ENCODE measurements around the gene FGD6. TPM values are rescaled to one million over a fixed set of nuclear protein-coding genes. Genes with fewer than 3 reads are reported as not detected.
"Not testable (repeated sequence)": the region's sequence is repeated elsewhere in the genome, so short reads cannot be mapped to it uniquely, and the experiment has no call there.

FGD6 gene
- total RNA-seq, 3 donors from 2014 or later, result 5.6 to 28.0 (median 13.1) TPM

DNA sequence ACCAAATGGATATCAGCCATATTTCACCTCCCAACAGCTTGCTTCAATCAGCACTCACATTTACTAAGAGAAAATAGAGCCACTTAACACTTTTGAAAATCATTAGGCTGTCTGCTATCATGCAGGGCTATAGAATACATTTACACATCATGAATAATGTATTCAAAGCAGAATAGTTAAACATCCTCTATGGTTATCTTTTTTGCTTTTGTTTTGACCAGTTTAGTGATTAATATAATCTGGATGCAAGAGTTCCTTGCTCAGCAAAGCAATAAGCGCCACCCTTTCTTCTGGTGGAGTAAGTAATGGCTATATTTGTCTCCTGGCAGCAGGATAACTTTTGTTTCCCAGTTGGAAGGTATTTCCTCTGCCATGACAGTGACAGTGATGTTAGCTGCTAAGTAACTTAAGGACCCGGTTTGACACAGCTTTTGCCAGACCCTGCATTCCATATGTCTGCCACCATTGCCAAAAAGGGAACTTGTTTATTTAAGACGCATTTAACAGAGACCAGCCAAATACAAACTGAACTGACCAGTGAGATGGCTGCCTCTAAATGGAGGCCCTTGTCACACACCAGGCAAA is 73.6 kb downstream of the FGD6 start:
- Histone ChIP-seq H3K4me1 (peaks cover 0 to 11% of the 10 kb centered on the region in 2 donors), H3K27ac (peak overlapping the region; percentile 9 to 44), H3K9me3 (no peaks in the 10 kb centered on the region), H3K4me3 (no peak overlapping the region), H3K36me3 (no peaks in the 10 kb centered on the region), H3K27me3 (no peaks in the 10 kb centered on the region)
- no peak for DNase-seq (ENCODE audit: low spot score in 2 of 2)
- TF ChIP-seq, protein P1, sequence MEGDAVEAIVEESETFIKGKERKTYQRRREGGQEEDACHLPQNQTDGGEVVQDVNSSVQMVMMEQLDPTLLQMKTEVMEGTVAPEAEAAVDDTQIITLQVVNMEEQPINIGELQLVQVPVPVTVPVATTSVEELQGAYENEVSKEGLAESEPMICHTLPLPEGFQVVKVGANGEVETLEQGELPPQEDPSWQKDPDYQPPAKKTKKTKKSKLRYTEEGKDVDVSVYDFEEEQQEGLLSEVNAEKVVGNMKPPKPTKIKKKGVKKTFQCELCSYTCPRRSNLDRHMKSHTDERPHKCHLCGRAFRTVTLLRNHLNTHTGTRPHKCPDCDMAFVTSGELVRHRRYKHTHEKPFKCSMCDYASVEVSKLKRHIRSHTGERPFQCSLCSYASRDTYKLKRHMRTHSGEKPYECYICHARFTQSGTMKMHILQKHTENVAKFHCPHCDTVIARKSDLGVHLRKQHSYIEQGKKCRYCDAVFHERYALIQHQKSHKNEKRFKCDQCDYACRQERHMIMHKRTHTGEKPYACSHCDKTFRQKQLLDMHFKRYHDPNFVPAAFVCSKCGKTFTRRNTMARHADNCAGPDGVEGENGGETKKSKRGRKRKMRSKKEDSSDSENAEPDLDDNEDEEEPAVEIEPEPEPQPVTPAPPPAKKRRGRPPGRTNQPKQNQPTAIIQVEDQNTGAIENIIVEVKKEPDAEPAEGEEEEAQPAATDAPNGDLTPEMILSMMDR (IDR thresholded peaks at IDR 0.05), result no peak
- TF ChIP-seq POLR2A (IDR thresholded peaks at IDR 0.05) (no peak), POLR2AphosphoS5 (IDR thresholded peaks at IDR 0.05) (no peak)
- intact Hi-C loops (cut with DNase I; ENCODE audit: low total_unique reads), result no loop called here

DNA sequence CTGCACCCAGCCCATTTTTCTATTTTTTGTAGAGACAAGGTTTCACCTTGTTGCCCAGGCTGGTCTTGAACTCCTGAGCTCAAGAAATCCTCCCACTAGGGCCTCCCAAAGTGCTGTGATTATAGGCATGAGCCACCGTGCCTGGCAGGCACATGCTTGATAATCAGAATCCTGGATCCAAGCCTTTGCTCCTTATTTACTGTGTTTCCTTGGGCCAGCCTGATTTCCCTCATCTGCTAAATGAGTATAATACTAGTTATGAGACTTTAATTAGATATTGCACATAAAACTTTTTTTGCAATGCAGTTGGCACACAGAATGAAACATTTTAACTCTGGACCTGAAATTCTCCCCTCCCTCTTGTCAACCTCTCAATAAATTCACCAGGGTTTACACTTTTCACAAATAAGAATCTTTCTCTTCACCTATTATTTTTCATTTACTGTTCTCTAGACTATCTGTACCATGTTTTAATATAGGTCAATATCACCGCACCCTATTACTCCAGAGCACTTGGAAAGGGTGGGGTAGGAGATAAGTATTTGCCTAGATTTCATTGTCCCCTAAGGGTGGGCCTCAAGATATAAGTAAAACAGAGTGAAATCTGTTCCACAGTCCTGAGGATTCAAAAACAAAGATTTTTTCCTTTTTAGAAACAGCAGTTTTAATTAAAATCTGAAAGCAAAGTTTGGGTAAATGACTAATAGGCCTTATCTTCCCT is 74.7 kb downstream of the FGD6 start:
- Histone ChIP-seq H3K4me3 (no peak overlapping the region), H3K27me3 (no peaks in the 10 kb centered on the region), H3K4me1 (peaks cover 0 to 11% of the 10 kb centered on the region in 2 donors), H3K9me3 (no peaks in the 10 kb centered on the region), H3K27ac (no peak overlapping the region), H3K36me3 (no peaks in the 10 kb centered on the region)
- intact Hi-C loops (cut with DNase I; ENCODE audit: low total_unique reads), result no loop called here
- no peak for DNase-seq (ENCODE audit: low spot score in 2 of 2)
- TF ChIP-seq POLR2A (IDR thresholded peaks at IDR 0.05) (no peak), POLR2AphosphoS5 (IDR thresholded peaks at IDR 0.05) (no peak)
- TF ChIP-seq, protein P1 (IDR thresholded peaks at IDR 0.05), result no peak

DNA sequence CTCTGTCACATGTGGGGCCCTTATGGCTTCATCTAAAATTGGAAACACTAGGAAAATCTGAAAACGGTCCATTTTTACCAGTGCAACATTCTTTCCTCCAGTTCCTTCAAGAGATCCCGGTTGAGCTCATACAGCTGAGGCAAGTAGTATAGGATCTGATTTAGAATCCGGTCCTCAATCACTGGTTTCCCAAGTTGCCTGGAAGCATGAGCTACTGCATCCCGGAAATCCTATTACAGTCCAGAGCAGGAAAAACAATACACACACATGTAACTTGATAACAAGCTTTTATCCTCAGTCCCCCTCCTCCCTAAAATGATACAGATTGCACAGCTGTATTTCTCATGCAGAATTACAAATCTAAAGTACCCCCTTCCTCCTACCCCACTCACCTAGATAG is 76.0 kb downstream of the FGD6 start:
- H3K4me3 ChIP-seq, result no peak overlapping the region
- H3K4me1 ChIP-seq, result peaks cover 0 to 4% of the 10 kb centered on the region in 2 donors
- intact Hi-C loops (cut with DNase I; ENCODE audit: low total_unique reads), result no loop called here
- no peak for DNase-seq (ENCODE audit: low spot score in 2 of 2)
- no peak overlapping the region for H3K27ac ChIP-seq
- TF ChIP-seq POLR2AphosphoS5 (IDR thresholded peaks at IDR 0.05), result no peak
- TF ChIP-seq, protein P1 (IDR thresholded peaks at IDR 0.05), result no peak
- no peak for TF ChIP-seq POLR2A (IDR thresholded peaks at IDR 0.05)
- H3K9me3 ChIP-seq, result no peaks in the 10 kb centered on the region
- H3K36me3 ChIP-seq, result no peaks in the 10 kb centered on the region
- no peaks in the 10 kb centered on the region for H3K27me3 ChIP-seq

DNA sequence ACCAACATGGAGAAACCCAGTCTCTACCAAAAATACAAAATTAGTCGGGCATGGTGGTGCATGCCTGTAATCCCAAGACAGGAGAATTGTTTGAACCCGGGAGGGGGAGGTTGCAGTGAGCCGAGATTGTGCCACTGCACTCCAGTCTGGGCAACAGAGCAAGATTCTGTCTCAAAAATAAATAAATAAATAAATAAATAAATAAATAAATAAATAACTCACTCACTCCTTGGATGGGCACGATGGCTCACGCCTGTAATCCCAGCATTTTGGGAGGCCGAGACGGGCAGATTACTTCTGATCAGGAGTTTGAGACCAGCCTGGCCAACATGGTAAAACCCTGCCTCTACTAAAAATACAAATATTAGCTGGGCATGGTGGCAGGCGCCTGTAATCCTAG is 79.2 kb downstream of the FGD6 start:
- DNase-seq (ENCODE audit: low spot score in 2 of 2); H3K27me3 ChIP-seq; intact Hi-C loops (cut with DNase I; ENCODE audit: low total_unique reads); H3K36me3 ChIP-seq; H3K4me1 ChIP-seq; H3K4me3 ChIP-seq; H3K27ac ChIP-seq; H3K9me3 ChIP-seq: not testable (repeated sequence)

DNA sequence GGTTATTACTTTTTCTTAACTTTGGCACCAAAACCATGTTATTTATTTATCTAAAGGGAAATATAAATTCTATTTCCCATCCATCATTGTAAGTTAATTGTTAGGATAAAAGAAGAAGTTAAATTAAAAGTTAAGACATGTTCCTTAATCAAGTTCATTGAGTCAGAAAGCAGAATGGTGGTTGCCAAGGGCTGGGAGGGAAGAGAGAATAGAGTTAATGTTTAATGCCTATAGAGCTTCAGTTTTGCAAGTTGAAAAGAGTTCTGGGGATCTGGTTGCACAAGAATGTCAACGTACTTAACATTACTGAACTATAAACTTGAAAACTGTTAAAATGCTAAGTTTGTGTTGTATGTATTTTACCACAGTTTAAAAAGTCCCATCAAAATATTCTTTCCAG is 80.7 kb downstream of the FGD6 start:
- no peak overlapping the region for H3K4me3 ChIP-seq
- TF ChIP-seq, protein P1 (IDR thresholded peaks at IDR 0.05), result no peak
- TF ChIP-seq POLR2A (IDR thresholded peaks at IDR 0.05) (no peak), POLR2AphosphoS5 (IDR thresholded peaks at IDR 0.05) (no peak)
- no peaks in the 10 kb centered on the region for H3K9me3 ChIP-seq
- H3K27me3 ChIP-seq, result no peaks in the 10 kb centered on the region
- no peaks in the 10 kb centered on the region for H3K4me1 ChIP-seq
- H3K27ac ChIP-seq, result no peak overlapping the region
- no peak for DNase-seq (ENCODE audit: low spot score in 2 of 2)
- intact Hi-C loops (cut with DNase I; ENCODE audit: low total_unique reads), result no loop called here
- H3K36me3 ChIP-seq, result no peaks in the 10 kb centered on the region

Data from breast epithelium (tissue), 4 donors.